Measurements from ENCODE around the gene HSD17B2.

HSD17B2 gene

GRCh38 chr16:82019535-82019934 lies 15.5 kb upstream of the HSD17B2 start:
- DNase-seq = no peak

GRCh38 chr16:82020051-82020450 lies 15.0 kb upstream of the HSD17B2 start:
- DNase-seq = no peak

- no peak for DNase-seq
Measured at GRCh38 chr16:82023206-82023605, 11.8 kb upstream of the HSD17B2 start.

- DNase-seq = peak in 6 of 56 donors; percentile 5 to 35 (median 11)
Measured at GRCh38 chr16:82024316-82024715, 10.7 kb upstream of the HSD17B2 start.

- peak in 1 of 56 donors; percentile 13 for DNase-seq
Measured at GRCh38 chr16:82024883-82025282, 10.2 kb upstream of the HSD17B2 start.

- DNase-seq = no peak
Measured at GRCh38 chr16:82027629-82028064, 7.4 kb upstream of the HSD17B2 start.

GRCh38 chr16:82031116-82032084 lies 3.7 kb upstream of the HSD17B2 start:
- peak in 2 of 56 donors; percentile 3 to 12 for DNase-seq

GRCh38 chr16:82033006-82033405 lies 2.0 kb upstream of the HSD17B2 start:
- DNase-seq = no peak

- no peak for DNase-seq
Measured at GRCh38 chr16:82033683-82034300, 1.3 kb upstream of the HSD17B2 start.

GRCh38 chr16:82037251-82037650 lies 2.2 kb downstream of the HSD17B2 start:
- no peak for DNase-seq

GRCh38 chr16:82037666-82038065 lies 2.6 kb downstream of the HSD17B2 start:
- no peak for DNase-seq

GRCh38 chr16:82040296-82040695 lies 5.2 kb downstream of the HSD17B2 start:
- DNase-seq = no peak

GRCh38 chr16:82041542-82041941 lies 6.5 kb downstream of the HSD17B2 start:
- no peak for DNase-seq

- no peak for DNase-seq
Measured at GRCh38 chr16:82042144-82042543, 7.1 kb downstream of the HSD17B2 start.

GRCh38 chr16:82042846-82043245 lies 7.8 kb downstream of the HSD17B2 start:
- DNase-seq = no peak

GRCh38 chr16:82043680-82044584 lies 8.9 kb downstream of the HSD17B2 start:
- DNase-seq = no peak

- no peak for DNase-seq
Measured at GRCh38 chr16:82044585-82044911, 9.5 kb downstream of the HSD17B2 start.

- DNase-seq = no peak
Measured at GRCh38 chr16:82045465-82045864, 10.4 kb downstream of the HSD17B2 start.

- no peak for DNase-seq
Measured at GRCh38 chr16:82046541-82046940, 11.5 kb downstream of the HSD17B2 start.

- DNase-seq = no peak
Measured at GRCh38 chr16:82046941-82047340, 11.9 kb downstream of the HSD17B2 start.

GRCh38 chr16:82047374-82047773 lies 12.3 kb downstream of the HSD17B2 start:
- DNase-seq = no peak

- no peak for DNase-seq
Measured at GRCh38 chr16:82047787-82048186, 12.7 kb downstream of the HSD17B2 start.
